CD4-positive, alpha-beta T cell treated with Interleukin-12 subunit alpha and Interleukin-12 subunit beta, for 1 hour (primary cell): ENCODE results near the gene OR2Y1.
"Not testable (repeated sequence)": the region's sequence is repeated elsewhere in the genome, so short reads cannot be mapped to it uniquely, and the experiment has no call there.

Experiments used
- DNase-seq: peaks from one replicate; pipeline ENCODE4 v3.0.0-alpha.2; 2020

The OR2Y1 gene

DNA sequence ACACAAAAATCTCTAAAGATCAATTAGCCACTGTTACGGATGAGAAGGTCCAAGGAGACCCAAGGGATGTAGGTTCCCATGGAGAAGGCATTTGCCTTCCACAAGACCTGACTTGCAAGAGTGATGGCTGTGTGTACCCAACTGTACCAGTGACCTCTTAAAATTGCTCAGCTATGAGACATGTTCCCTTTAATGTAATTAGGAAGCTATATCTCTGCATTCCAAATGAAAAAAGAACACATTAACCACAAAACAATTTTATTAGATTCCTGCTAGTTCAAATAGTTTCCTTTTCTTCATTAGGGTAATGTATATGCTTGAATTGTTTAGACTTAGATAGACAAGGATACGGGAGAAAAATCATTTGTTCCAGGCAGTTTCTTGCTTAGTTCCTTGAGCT lies 3.3 kb downstream of the OR2Y1 start:
- DNase-seq: no peak

GRCh38 chr5:180724944-180725343 lies 14.9 kb downstream of the OR2Y1 start:
- DNase-seq: no peak

GRCh38 chr5:180723936-180724335 lies 15.9 kb downstream of the OR2Y1 start:
- DNase-seq: no peak

DNA sequence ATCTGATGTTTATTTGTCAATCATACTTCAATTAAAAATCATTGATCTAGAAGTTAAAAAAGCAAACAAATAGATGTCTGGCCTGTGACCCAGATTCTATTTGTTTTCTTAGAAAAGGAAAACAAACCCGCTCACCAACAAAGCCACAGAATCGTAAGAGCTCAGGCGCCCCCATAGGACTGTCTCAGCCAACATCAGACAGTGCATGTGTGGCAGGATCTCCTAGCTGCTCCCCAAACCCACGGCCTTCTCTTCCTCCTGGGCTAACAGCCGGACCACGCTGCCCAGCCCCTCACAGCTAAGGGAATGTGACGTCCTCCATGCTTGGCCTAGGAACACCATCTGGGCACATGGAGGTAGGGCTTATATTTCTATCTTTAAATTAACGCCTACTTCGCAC lies 19.4 kb downstream of the OR2Y1 start:
- DNase-seq: no peak

GRCh38 chr5:180719781-180720180 lies 20.1 kb downstream of the OR2Y1 start:
- no peak for DNase-seq

GRCh38 chr5:180718810-180719453 lies 20.9 kb downstream of the OR2Y1 start:
- DNase-seq: peak; percentile 52

- no peak for DNase-seq
Measured at GRCh38 chr5:180717989-180718388, 21.9 kb downstream of the OR2Y1 start.

DNA sequence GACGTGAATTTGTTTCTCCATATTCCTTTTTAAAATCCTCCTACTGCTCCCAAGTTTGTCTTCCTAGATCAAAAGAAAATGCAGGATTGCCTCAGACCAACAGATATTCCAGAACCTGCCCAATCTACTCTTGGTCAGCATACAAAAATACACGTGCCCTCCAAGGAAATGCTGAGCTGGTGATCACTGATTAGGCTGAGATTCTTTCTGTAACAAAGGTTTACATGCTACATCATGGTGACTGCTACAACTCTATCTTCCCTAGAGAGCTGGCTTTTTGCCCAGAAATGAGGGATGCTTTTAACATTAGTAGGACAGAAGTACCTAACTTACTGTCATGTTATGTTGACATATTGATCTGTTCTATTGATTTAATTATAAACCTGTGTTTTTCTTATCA lies 35.5 kb downstream of the OR2Y1 start:
- DNase-seq: no peak

- no peak for DNase-seq
Measured at GRCh38 chr5:180703912-180704311, 35.9 kb downstream of the OR2Y1 start.

- DNase-seq: not testable (repeated sequence)
Measured at GRCh38 chr5:180703371-180703770, 36.5 kb downstream of the OR2Y1 start.

- not testable (repeated sequence) for DNase-seq
Measured at GRCh38 chr5:180700440-180700839, 39.4 kb downstream of the OR2Y1 start.

- no peak for DNase-seq
Measured at GRCh38 chr5:180699042-180699441, 40.8 kb downstream of the OR2Y1 start.

DNA sequence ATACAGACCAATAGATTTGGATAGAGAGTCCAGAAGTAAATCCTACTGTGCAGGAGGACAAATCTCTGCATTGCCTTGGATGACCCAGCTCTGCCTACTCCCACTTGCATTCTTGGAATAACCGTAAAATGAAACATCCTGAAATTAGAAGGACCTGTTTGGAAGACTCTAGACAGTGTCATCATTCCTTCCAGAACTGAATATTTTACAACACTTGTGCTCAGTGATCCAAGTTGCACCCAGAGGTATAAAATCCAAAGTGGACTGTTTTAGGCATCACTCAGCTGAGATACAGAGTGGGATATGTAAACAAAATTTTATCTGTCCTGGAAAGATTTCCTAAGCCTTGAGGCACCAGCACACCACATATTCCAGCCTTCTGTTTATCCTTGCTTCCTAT lies 43.7 kb downstream of the OR2Y1 start:
- DNase-seq: no peak

DNA sequence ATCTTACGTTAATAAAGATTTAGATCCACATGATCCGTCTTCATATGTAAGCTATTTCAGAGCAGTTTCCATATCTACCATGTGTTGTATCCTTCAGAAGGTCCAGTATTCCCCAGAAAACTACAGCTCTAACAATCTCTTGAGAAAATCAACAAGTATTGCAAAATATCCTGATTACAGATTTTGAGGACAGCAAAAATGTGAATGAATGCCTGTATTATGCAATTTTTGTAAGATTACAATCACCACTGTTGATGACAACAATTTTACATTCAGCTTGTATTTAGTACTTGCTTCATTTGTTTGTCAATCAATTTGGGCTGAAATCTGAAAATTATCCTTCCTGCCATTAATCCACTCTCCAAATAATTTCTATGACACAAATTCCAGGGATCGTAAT lies 47.4 kb downstream of the OR2Y1 start:
- no peak for DNase-seq

DNA sequence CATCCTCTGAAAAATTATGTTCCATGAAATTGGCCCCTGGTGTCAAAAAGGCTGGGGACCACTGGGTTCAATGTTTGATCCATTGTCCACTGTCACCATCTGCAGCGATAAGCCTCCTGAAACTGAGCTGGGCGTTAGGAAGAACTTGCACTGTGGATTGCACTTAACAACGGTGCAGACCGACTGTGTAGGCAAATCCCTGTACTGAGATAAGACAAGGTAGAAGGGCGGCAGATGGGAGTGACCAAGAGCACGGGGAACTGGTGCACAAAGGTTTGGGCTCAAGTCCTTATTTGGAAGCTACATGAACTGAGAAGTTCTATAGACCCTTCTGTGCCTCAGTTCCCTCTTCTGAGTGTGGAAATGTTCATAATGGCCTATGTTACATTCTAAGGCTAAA lies 48.8 kb downstream of the OR2Y1 start:
- DNase-seq: no peak

DNA sequence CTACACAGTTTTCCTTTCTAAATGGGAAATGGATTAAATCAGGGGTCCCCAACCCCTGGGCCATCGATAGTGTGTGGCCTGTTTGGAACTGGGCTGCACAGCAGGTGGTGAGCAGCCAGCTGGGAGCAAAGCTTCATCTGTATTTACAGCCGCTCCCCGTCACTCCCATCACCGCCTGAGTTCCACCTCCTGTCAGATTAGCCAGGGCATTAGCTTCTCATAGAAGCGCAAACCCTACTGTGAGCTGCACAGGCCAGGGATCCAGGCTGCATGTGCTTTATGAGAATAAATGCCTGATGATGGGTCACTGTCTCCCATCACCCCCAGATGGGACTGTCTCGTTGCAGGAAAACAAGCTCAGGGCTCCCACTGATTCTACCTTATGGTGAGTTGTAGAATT lies 49.3 kb downstream of the OR2Y1 start:
- no peak for DNase-seq

DNA sequence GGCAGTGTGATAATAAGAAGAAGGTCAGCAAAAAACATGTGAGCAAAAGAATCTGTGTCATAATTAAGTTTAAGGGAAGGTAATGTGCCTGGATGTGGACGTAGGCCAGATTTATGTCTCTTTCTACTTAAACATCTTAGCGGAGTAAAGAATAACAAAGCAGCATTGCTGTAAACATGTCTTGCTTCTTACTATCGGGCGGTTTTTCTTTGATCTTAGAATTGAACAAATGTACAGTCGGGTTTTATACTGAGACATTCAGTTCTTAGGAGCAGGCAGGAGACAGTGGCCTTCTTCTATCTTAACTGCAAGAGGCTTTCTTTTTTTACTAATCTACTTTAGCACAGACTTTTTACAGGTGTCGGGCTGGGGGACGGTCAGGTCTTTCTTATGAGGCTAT lies 50.1 kb downstream of the OR2Y1 start:
- no peak for DNase-seq
